WERI-Rb-1 (cell line): ENCODE results near the gene BRCA2.

ENCODE experiments used
- DNase-seq: peaks from one replicate; pipeline ENCODE4 v3.0.0-alpha.2; 2020
- H3K27ac ChIP-seq: fragments of 250-450 bp; sonication (Bioruptor Pico); 2 replicates; pipeline ENCODE4 v1.5.1; 2020; ENCODE audit warnings: mild to moderate bottlenecking, moderate library complexity
- H3K27me3 ChIP-seq: fragments of 250-450 bp; sonication (Bioruptor Pico); 2 replicates; pipeline ENCODE4 v1.5.1; 2021; ENCODE audit warnings: mild to moderate bottlenecking, low read depth, moderate library complexity; ENCODE audit not compliant: insufficient read depth, severe bottlenecking
- H3K36me3 ChIP-seq: fragments of 250-450 bp; sonication (Bioruptor Pico); 2 replicates; pipeline ENCODE4 v1.5.1; 2020; ENCODE audit warnings: mild to moderate bottlenecking, moderate library complexity
- H3K4me3 ChIP-seq: 2 replicates; pipeline ENCODE4 v1.5.1; 2011; ENCODE audit warnings: low read depth, mild to moderate bottlenecking, control low read depth, low read length
- H3K9me3 ChIP-seq: fragments of 250-450 bp; sonication (Bioruptor Pico); 2 replicates; pipeline ENCODE4 v1.5.1; 2021; ENCODE audit warnings: mild to moderate bottlenecking, moderate library complexity; ENCODE audit not compliant: severe bottlenecking
- CTCF ChIP-seq: IDR thresholded peaks from 2 replicates; pipeline ENCODE4 v1.5.1; 2011; ENCODE audit warnings: low read depth, mild to moderate bottlenecking, control low read depth, inconsistent platforms, low read length

Gene BRCA2

GRCh38 chr13:32314271-32315237 lies 754 bp upstream of the BRCA2 start:
- TF ChIP-seq CTCF, result no peak
- H3K9me3 ChIP-seq, result no peaks in the 10 kb centered on the region
- peaks cover 6% of the 10 kb centered on the region for H3K36me3 ChIP-seq
- peak; percentile 25 for DNase-seq
- no peaks in the 10 kb centered on the region for H3K27me3 ChIP-seq
- peak overlapping the region; percentile 86 for H3K4me3 ChIP-seq
- peak overlapping the region; percentile 99 for H3K27ac ChIP-seq

- Histone ChIP-seq H3K36me3 (peaks cover 16% of the 10 kb centered on the region), H3K9me3 (no peaks in the 10 kb centered on the region), H3K4me3 (peak overlapping the region; percentile 86), H3K27me3 (no peaks in the 10 kb centered on the region), H3K27ac (peak overlapping the region; percentile 99)
- DNase-seq, result no peak
- TF ChIP-seq CTCF, result no peak
These were observed 676 bp downstream of the BRCA2 start for GRCh38 chr13:32316028-32316339.

GRCh38 chr13:32316501-32316900 lies 1.2 kb downstream of the BRCA2 start:
- peak overlapping the region; percentile 86 for H3K4me3 ChIP-seq
- no peaks in the 10 kb centered on the region for H3K27me3 ChIP-seq
- TF ChIP-seq CTCF, result no peak
- DNase-seq, result no peak
- H3K9me3 ChIP-seq, result no peaks in the 10 kb centered on the region
- H3K27ac ChIP-seq, result peak overlapping the region; percentile 99
- H3K36me3 ChIP-seq, result peaks cover 19% of the 10 kb centered on the region

- DNase-seq, result no peak
- no peak overlapping the region for H3K27ac ChIP-seq
These were observed 2.6 kb downstream of the BRCA2 start for GRCh38 chr13:32317716-32318465.

GRCh38 chr13:32320528-32320927 lies 5.2 kb downstream of the BRCA2 start:
- no peak for DNase-seq
- H3K9me3 ChIP-seq, result no peaks in the 10 kb centered on the region
- H3K36me3 ChIP-seq, result peaks cover 36% of the 10 kb centered on the region
- no peak overlapping the region for H3K4me3 ChIP-seq
- H3K27ac ChIP-seq, result no peak overlapping the region
- TF ChIP-seq CTCF, result no peak
- H3K27me3 ChIP-seq, result no peaks in the 10 kb centered on the region

More at GRCh38 chr13:32317716-32318465, 2.6 kb downstream of the BRCA2 start:
- H3K27me3 ChIP-seq, result no peaks in the 10 kb centered on the region
- H3K4me3 ChIP-seq, result no peak overlapping the region
- peaks cover 27% of the 10 kb centered on the region for H3K36me3 ChIP-seq
- H3K9me3 ChIP-seq, result no peaks in the 10 kb centered on the region
- no peak for TF ChIP-seq CTCF
